ENCODE data around the gene NUCKS1. TPM values are rescaled to one million over a fixed set of nuclear protein-coding genes. Genes with fewer than 3 reads are reported as not detected.

NUCKS1 gene
- total RNA-seq, 2 donors from 2014 or later, result 80.6 to 116 TPM

DNA sequence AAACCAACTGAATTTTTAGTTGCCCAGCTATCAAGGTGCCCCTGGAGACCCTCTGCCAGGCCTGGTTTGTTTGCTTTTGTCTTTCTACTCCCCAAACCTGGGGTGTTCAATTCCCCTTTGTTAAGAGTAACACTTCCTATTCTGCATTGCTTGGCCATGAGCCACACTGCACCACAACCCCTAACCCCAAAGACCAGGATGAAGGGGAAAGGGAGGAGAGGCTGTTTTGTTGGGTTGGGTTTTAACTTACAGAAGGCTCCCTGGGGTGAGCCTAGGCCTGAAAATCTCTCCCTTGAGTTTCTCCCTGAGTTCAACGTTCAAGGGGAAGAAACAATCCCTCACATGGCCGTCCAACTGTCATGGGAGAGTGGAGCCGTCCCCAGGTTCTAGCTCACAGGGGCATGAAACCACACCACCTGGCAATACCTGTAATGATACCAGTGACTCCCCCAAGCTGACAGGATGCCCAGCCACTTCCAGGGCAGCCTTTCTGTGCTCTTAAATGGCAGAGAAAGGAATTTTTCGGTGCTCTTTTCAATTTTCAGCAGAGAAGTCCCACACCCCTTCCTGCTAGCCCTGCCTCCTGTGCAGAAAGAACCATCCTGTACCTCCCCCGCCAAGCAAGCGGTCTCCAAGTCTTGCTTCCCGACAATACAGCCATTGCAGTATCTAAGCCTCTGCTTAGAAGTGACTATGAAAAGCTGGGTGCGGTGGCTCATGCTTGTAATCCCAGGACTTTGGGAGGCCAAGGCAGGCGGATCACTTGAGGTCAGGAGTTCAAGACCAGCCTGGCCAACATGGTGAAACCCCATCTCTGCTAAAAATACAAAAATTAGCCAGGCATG is 84.6 kb downstream of the NUCKS1 start:
- no peak for DNase-seq (ENCODE audit: low spot score)
- H3K27ac ChIP-seq, result no peak overlapping the region
- ATAC-seq (ENCODE audit: insufficient number of reproducible peaks, low FRiP score, low read depth), result no peak
- peaks cover 5 to 39% of the 10 kb centered on the region in 2 donors for H3K4me1 ChIP-seq (ENCODE audit: control insufficient read depth in 1 of 2, low read depth in 2 of 2)
- no peak overlapping the region for H3K4me3 ChIP-seq
- no peaks in the 10 kb centered on the region for H3K36me3 ChIP-seq
- H3K9me3 ChIP-seq, result no peaks in the 10 kb centered on the region
- TF ChIP-seq, protein P1, sequence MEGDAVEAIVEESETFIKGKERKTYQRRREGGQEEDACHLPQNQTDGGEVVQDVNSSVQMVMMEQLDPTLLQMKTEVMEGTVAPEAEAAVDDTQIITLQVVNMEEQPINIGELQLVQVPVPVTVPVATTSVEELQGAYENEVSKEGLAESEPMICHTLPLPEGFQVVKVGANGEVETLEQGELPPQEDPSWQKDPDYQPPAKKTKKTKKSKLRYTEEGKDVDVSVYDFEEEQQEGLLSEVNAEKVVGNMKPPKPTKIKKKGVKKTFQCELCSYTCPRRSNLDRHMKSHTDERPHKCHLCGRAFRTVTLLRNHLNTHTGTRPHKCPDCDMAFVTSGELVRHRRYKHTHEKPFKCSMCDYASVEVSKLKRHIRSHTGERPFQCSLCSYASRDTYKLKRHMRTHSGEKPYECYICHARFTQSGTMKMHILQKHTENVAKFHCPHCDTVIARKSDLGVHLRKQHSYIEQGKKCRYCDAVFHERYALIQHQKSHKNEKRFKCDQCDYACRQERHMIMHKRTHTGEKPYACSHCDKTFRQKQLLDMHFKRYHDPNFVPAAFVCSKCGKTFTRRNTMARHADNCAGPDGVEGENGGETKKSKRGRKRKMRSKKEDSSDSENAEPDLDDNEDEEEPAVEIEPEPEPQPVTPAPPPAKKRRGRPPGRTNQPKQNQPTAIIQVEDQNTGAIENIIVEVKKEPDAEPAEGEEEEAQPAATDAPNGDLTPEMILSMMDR (IDR thresholded peaks at IDR 0.05), result no peak
- H3K27me3 ChIP-seq (replicated peaks; ENCODE audit: insufficient read depth), result no peaks in the 10 kb centered on the region

DNA sequence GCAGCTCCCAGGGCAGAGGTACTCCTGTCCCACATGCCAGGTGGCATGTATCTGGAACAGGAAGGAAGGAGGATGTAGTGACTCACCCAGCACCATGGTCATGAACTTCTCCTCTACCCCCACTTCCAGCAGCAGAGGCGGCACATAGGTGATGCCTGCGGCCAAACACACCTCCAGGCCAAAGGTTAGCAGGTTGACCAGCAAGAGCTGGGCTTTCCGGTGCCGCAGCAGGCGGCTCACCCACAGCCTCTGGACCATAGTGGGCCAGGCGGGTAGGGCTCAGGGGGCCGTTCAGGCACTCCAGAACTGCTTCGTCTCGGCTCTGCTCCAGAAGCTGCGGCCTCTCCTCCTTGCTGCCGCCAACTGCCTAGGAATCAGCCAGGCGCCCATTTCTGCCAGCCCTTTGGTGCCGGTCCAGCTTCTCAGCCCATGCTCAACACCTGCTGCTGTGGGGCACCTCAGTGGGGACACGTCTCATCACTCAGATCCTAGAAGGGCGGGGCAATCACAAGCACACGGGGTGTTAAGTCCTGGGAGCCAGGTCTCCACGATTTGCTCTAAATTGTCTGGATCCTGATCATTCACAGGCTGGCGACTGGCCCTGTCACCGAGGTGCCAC is 85.5 kb downstream of the NUCKS1 start:
- Histone ChIP-seq H3K36me3 (no peaks in the 10 kb centered on the region), H3K27me3 (replicated peaks; ENCODE audit: insufficient read depth) (no peaks in the 10 kb centered on the region), H3K4me1 (ENCODE audit: control insufficient read depth in 1 of 2, low read depth in 2 of 2) (peaks cover 5 to 36% of the 10 kb centered on the region in 2 donors), H3K27ac (no peak overlapping the region), H3K4me3 (no peak overlapping the region), H3K9me3 (no peaks in the 10 kb centered on the region)
- ATAC-seq (ENCODE audit: insufficient number of reproducible peaks, low FRiP score, low read depth) (no peak), DNase-seq (ENCODE audit: low spot score) (no peak)
- TF ChIP-seq, protein P1 (IDR thresholded peaks at IDR 0.05), result no peak

DNA sequence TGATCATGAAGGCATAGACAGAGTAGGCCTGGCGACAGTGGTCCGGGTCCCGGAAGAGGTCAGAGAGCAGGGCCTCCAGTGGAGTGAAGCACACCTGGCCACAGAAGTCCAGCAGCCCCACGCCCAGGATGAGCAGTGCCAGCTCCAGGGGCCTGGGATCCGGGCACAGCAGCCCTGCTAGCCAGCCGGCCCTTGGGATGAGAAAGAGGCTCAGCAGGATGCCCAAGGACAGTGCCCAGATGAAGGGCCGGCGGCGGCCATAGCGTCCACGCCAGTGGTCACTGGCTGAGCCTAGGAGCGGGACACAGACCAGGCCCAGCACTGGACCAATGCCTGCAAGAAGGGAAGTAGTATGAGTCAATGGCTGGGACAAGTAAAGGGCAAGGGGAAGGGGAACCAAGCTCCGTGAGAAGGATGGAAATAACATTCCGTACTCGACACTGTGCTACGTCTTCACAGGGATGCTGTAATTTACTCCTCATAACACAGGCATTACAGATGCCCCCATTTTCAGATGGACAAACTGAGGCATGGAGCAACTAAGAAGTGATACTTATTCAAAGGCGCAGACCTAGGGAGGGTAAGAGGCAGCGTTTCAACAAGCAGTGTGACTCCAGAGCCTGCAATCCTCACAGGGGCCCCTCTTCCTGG is 86.6 kb downstream of the NUCKS1 start:
- Histone ChIP-seq H3K4me1 (ENCODE audit: control insufficient read depth in 1 of 2, low read depth in 2 of 2) (peaks cover 5 to 32% of the 10 kb centered on the region in 2 donors), H3K36me3 (no peaks in the 10 kb centered on the region), H3K27me3 (replicated peaks; ENCODE audit: insufficient read depth) (no peaks in the 10 kb centered on the region), H3K4me3 (no peak overlapping the region), H3K9me3 (no peaks in the 10 kb centered on the region), H3K27ac (no peak overlapping the region)
- ATAC-seq (ENCODE audit: insufficient number of reproducible peaks, low FRiP score, low read depth) (no peak), DNase-seq (ENCODE audit: low spot score) (no peak)
- TF ChIP-seq, protein P1 (IDR thresholded peaks at IDR 0.05), result no peak

Other genes starting within 250 kb of the NUCKS1 start
- 10 to 100 TPM; 18.6 to 35.2 TPM for gene CDK18, start 245.5 kb downstream of the NUCKS1 start, total RNA-seq
- 10 to 100 TPM; 20.2 to 34.4 TPM for gene ELK4, start 118.2 kb downstream of the NUCKS1 start, total RNA-seq
- gene SLC45A3, start 69.7 kb downstream of the NUCKS1 start, total RNA-seq, result 1 to 10 TPM; 5.3 to 8.3 TPM
- gene RAB29, start 25.3 kb upstream of the NUCKS1 start, total RNA-seq, result 10 to 100 TPM; 23.5 to 47.2 TPM
- gene SLC41A1, start 63.0 kb upstream of the NUCKS1 start, total RNA-seq, result 10 to 100 TPM; 26.7 to 64.1 TPM
- gene PM20D1, start 100.0 kb upstream of the NUCKS1 start, total RNA-seq, result under 1 TPM in 1 of 2 donors, not detected in 1; 0.14 TPM
- 1 to 10 TPM in 1 of 2 donors, not detected in 1; 1.1 TPM for gene SLC26A9, start 193.3 kb upstream of the NUCKS1 start, total RNA-seq

Measured in thoracic aorta (tissue), 2 donors.